Gastroesophageal sphincter (tissue), 4 donors: ENCODE measurements around the gene C1orf116. TPM values are rescaled to one million over a fixed set of nuclear protein-coding genes. Genes with fewer than 3 reads are reported as not detected.
A peak's percentile ranks its signal among the peaks of the same experiment; 100 is the strongest.
"Not testable (repeated sequence)": the region's sequence is repeated elsewhere in the genome, so short reads cannot be mapped to it uniquely, and the experiment has no call there.

ENCODE experiments used
- ATAC-seq: fragments of 150-250 bp; one replicate; pipeline ENCODE4 v1.9.1; 2016; ENCODE audit warnings: mild to moderate bottlenecking, moderate library complexity
- H3K27ac ChIP-seq, 4 donors: fragments of 200-600 bp; sonication (generic) in 3 of 4; 1 replicate in 3 of 4; 2 replicates in 1 of 4; pipeline ENCODE4 v1.5.1; 2016 to 2019
- H3K27me3 ChIP-seq: fragments of 200-600 bp; sonication (generic); one replicate; pipeline ENCODE4 v1.5.1; 2019
- H3K36me3 ChIP-seq, 2 donors: fragments of 200-600 bp; sonication (generic); one replicate each; pipeline ENCODE4 v1.5.1; 2019; ENCODE audit warnings: control low read depth in 1 of 2
- H3K4me1 ChIP-seq, 3 donors: fragments of 200-600 bp; sonication (generic); 1 replicate in 2 of 3; 2 replicates in 1 of 3; pipeline ENCODE4 v1.5.1; 2016 to 2019; ENCODE audit warnings: control low read depth in 2 of 3
- H3K4me3 ChIP-seq, 2 donors: fragments of 200-600 bp; sonication (generic); one replicate each; pipeline ENCODE4 v1.5.1; 2019; ENCODE audit warnings: mild to moderate bottlenecking in 1 of 2, moderate library complexity in 1 of 2
- H3K9me3 ChIP-seq, 3 donors: fragments of 200-600 bp; sonication (generic); one replicate each; pipeline ENCODE4 v1.5.1; 2017 to 2019; ENCODE audit warnings: control low read depth in 2 of 3
- EP300 ChIP-seq: sonication (generic); formaldehyde crosslinking; IDR thresholded peaks from one replicate; pipeline ENCODE4 v1.6.1; 2017; ENCODE audit warnings: antibody characterized with exemption, mild to moderate bottlenecking
- POLR2A ChIP-seq, 2 donors: fragments of 450-650 bp; IDR thresholded peaks; one replicate each; pipeline ENCODE4 v1.6.1; 2017; ENCODE audit warnings: antibody characterized with exemption in 2 of 2, mild to moderate bottlenecking in 2 of 2, moderate library complexity in 1 of 2
- POLR2AphosphoS5 ChIP-seq: sonication (generic); formaldehyde crosslinking; IDR thresholded peaks from one replicate; pipeline ENCODE4 v1.6.1; 2017; ENCODE audit warnings: antibody characterized with exemption
- WGBS, 2 donors: methylation state at CpG; one replicate each; pipeline ENCODE4 v1.1.5; 2018; ENCODE audit warnings: low coverage in 1 of 2; 5-methylcytosine and 5-hydroxymethylcytosine counted together
- total RNA-seq, 4 donors: library from RNA; depleted of rRNA; stranded (reverse); fragments of >200 nt; gene quantifications; one replicate each; pipeline ENCODE4 v1.1.0, GENCODE V29; 2016
- TF ChIP-seq, protein P1 (sequence below), 4 experiments: fragments of 200-600 bp in 2 of 4; fragments of 450-650 bp in 2 of 4; sonication (generic) in 1 of 4; IDR thresholded peaks; one replicate each; pipeline ENCODE4 v1.5.1; 2017 to 2019; ENCODE audit warnings: antibody characterized with exemption in 4 of 4, mild to moderate bottlenecking in 2 of 4, moderate library complexity in 2 of 4

C1orf116 gene
- total RNA-seq, 4 donors from 2014 or later = 0.19 to 3.7 (median 1.4) TPM; not detected in 1

DNA sequence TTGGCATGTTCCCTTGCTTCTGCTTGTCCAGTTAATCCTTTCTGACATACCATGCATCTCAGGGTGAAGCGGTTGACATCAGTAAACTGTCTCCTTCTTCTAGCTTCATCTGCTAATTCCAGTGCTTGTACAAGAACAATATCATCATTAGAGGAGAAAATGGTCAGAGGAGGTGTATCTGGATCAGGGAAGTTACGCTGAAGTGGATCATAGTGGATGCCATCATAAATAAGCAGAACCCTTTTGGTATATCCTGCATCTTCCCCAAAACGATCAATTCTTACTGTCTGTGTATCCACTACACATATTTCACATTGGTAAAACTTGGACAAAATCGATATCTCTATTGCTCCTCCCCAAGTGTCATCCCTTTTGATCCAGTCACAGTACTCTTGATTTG is 16.5 kb upstream of the C1orf116 start:
- Histone ChIP-seq H3K4me1 (peaks cover 0 to 77% (median 18%) of the 10 kb centered on the region in 3 donors), H3K9me3 (no peaks in the 10 kb centered on the region), H3K27ac (peak overlapping the region in 1 of 4 donors; percentile 94), H3K36me3 (peaks cover 0 to 17% of the 10 kb centered on the region in 2 donors), H3K4me3 (no peak overlapping the region), H3K27me3 (no peaks in the 10 kb centered on the region)
- no peak for ATAC-seq
- 70 to 82% methylated on average over 3 to 4 of the region's 4 CpGs for WGBS, 2 donors
- TF ChIP-seq POLR2A (IDR thresholded peaks at IDR 0.05) (no peak), POLR2AphosphoS5 (no peak), EP300 (no peak)
- TF ChIP-seq, protein P1, sequence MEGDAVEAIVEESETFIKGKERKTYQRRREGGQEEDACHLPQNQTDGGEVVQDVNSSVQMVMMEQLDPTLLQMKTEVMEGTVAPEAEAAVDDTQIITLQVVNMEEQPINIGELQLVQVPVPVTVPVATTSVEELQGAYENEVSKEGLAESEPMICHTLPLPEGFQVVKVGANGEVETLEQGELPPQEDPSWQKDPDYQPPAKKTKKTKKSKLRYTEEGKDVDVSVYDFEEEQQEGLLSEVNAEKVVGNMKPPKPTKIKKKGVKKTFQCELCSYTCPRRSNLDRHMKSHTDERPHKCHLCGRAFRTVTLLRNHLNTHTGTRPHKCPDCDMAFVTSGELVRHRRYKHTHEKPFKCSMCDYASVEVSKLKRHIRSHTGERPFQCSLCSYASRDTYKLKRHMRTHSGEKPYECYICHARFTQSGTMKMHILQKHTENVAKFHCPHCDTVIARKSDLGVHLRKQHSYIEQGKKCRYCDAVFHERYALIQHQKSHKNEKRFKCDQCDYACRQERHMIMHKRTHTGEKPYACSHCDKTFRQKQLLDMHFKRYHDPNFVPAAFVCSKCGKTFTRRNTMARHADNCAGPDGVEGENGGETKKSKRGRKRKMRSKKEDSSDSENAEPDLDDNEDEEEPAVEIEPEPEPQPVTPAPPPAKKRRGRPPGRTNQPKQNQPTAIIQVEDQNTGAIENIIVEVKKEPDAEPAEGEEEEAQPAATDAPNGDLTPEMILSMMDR (IDR thresholded peaks at IDR 0.05) = no peak

DNA sequence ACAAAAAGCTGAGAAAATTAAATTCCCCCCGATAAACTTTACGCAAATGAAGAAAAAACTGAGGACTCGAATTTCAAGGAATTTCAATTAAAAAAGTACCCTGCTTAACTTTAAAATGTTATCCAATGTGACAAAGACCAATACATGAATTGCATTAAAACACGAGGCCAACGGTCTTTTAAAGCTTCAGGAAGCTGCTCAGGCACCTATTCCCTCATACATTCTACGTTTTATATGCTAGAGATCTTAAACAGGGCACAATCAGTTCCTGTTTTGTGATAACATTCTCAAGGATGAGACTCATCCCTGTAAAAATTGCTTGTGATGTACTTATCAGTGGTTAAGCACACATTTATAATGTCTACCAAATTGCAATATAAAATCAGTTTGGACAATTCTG is 15.5 kb upstream of the C1orf116 start:
- H3K27ac ChIP-seq = no peak overlapping the region
- H3K9me3 ChIP-seq = no peaks in the 10 kb centered on the region
- no peak for ATAC-seq
- WGBS, 2 donors = 77 to 83% methylated on average over 6 of the region's 6 CpGs
- H3K36me3 ChIP-seq = peaks cover 0 to 17% of the 10 kb centered on the region in 2 donors
- H3K4me1 ChIP-seq = peaks cover 0 to 76% (median 18%) of the 10 kb centered on the region in 3 donors
- H3K4me3 ChIP-seq = no peak overlapping the region
- TF ChIP-seq POLR2AphosphoS5 (no peak), POLR2A (IDR thresholded peaks at IDR 0.05) (no peak), EP300 (no peak)
- TF ChIP-seq, protein P1 (IDR thresholded peaks at IDR 0.05) = no peak
- H3K27me3 ChIP-seq = no peaks in the 10 kb centered on the region

DNA sequence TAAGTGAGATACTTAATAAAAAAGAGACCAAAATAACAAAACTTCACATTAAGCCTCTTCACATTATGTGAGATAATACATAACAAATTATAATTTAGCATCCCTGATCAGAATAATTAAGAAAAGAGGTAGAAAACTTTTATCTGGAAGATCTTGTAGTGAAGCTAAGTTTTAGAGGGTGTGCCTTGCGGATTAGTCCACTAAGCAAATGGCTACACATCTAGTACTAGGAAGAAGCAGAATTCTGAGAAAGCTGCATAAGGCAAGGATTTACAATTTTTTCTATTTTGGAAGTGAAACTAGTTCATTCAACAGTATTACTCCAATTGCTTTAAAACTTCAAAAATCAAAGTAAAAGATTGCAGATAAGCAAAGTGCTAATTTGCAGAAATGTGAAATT is 14.9 kb upstream of the C1orf116 start:
- Histone ChIP-seq H3K9me3 (no peaks in the 10 kb centered on the region), H3K4me3 (no peak overlapping the region), H3K27me3 (no peaks in the 10 kb centered on the region), H3K36me3 (peaks cover 0 to 17% of the 10 kb centered on the region in 2 donors), H3K27ac (no peak overlapping the region), H3K4me1 (peaks cover 0 to 75% (median 17%) of the 10 kb centered on the region in 3 donors)
- 79 to 88% methylated on average over 1 of the region's 1 CpG for WGBS, 2 donors
- no peak for ATAC-seq
- TF ChIP-seq POLR2AphosphoS5 = no peak
- TF ChIP-seq EP300 = no peak
- TF ChIP-seq, protein P1 (IDR thresholded peaks at IDR 0.05) = no peak
- TF ChIP-seq POLR2A (IDR thresholded peaks at IDR 0.05) = no peak

DNA sequence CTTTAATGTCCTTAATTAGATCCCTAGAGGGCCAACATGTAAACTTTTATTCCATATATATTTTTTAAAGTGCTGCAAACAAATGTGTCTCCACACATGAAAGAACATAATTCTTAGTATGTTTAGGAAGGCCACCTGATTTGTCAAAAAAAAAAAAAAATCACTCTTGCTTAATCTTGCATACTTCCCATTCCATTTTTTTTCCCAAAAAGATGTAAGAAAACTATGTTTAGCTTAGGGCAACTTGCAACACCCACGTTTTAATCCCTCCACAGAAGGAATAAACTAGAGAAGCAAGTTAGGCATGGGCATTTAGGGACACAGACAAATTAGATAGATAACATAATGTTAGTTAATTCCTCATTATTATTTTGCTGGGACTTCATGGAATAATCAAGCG is 12.9 kb upstream of the C1orf116 start:
- H3K36me3 ChIP-seq = peaks cover 0 to 17% of the 10 kb centered on the region in 2 donors
- peaks cover 0 to 59% (median 8%) of the 10 kb centered on the region in 3 donors for H3K4me1 ChIP-seq
- no peak overlapping the region for H3K4me3 ChIP-seq

DNA sequence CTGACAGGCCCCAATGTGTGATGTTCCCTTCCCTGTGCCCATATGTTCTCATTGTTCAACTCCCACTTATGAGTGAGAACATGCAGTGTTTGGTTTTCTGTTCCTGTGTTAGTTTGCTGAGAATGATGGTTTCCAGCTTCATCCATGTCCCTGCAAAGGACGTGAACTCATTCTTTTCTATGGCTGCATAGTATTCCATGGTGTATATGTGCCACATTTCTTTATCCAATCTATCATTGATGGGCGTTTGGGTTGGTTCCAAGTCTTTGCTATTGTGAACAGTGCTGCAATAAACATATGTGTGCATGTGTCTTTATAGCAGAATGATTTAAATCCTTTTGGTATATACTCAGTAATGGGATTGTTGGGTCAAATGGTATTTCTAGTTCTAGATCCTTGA is 8.8 kb upstream of the C1orf116 start:
- not testable (repeated sequence) for H3K4me3 ChIP-seq, ATAC-seq, H3K27me3 ChIP-seq, H3K36me3 ChIP-seq, H3K9me3 ChIP-seq, H3K27ac ChIP-seq
- 94% methylated on average over 2 of the region's 2 CpGs; no CpG with 5 or more reads in 1 of the 2 donors for WGBS, 2 donors
- peaks cover 0 to 24% (median 4%) of the 10 kb centered on the region in 3 donors for H3K4me1 ChIP-seq

More for the DNA sequence above, 12.9 kb upstream of the C1orf116 start:
- no peaks in the 10 kb centered on the region for H3K9me3 ChIP-seq
- TF ChIP-seq EP300 = no peak
- TF ChIP-seq POLR2A (IDR thresholded peaks at IDR 0.05) = no peak
- no peak for TF ChIP-seq POLR2AphosphoS5
- TF ChIP-seq, protein P1 (IDR thresholded peaks at IDR 0.05) = no peak
- ATAC-seq = no peak
- H3K27me3 ChIP-seq = no peaks in the 10 kb centered on the region
- WGBS, 2 donors = 60 to 62% methylated on average over 2 of the region's 2 CpGs
- H3K27ac ChIP-seq = no peak overlapping the region
